GM18909 (cell line): ENCODE measurements around the gene SVIL.
A peak's percentile ranks its signal among the peaks of the same experiment; 100 is the strongest.
"Not testable (repeated sequence)": the region's sequence is repeated elsewhere in the genome, so short reads cannot be mapped to it uniquely, and the experiment has no call there.

Source experiments
- ATAC-seq: cut with Tn5 transposase; IDR thresholded peaks from one replicate; pipeline ENCODE4 v1.9.1; 2021; ENCODE audit warnings: mild to moderate bottlenecking; ENCODE audit not compliant: unreplicated experiment, poor library complexity

Gene SVIL

DNA sequence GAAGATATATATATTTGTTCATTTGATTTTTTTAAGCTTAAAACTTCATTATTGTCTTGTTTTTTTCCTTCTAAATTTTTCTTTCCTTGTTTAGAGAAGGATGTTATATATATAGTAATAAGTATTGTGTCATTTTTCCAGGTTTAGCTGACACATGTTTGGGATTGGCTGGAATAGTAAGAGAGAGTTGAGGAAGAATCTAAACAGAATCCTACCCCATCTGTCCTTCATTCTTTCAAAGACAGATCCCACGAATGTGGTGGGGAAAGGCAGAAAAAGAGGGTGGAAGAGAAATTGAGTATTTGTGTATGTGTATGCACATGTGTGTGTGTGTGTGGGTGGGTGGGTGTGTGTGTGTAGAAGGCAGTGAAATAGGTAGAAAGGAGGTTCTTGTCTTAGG is 132.4 kb downstream of the SVIL start:
- ATAC-seq: no peak

DNA sequence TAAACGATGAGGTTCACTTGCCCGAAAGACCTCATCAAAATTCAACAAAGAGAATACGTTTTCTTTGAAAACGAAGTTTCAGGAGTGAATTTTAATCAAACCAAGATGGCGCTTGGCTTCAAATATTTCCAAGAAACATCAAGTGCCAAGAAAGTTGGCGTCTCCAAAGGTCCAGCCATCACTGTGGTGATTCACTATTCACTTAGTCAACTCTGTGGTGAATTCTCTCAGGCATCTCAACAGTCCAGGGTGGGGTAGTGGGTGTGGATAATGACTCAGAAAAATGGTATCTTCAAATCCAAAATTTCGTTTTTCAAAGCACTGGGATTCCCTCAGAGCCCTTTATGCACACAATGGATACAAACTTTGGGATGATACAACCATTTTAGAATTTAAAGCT is 133.1 kb downstream of the SVIL start:
- ATAC-seq: no peak

DNA sequence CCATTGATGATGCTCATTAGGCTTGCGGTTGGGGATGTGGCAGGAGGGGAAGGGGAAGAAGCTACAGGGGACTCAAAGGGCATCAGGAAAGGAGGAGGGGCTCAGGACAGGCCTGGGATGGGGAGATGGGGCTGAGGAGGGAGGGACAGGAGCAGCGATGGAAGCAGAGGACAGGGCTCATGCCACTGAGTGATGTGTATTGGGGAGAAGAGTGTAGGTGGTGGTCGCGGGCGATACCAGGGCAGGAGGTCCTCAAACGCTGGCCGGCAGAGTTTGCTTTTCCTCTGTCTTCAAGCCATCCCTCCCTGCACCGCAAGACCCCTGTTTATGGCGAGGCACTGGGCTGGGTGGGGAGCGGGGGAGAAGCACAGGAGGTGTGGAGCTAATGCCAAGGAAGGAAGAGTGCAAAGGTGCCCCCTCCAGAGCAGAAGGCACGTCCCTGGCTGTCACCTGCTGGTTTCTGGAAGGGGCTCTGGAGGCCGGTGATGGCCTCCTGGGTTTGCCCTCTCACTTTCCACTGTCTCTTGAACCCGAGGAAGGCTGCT is 134.7 kb downstream of the SVIL start:
- ATAC-seq: no peak

DNA sequence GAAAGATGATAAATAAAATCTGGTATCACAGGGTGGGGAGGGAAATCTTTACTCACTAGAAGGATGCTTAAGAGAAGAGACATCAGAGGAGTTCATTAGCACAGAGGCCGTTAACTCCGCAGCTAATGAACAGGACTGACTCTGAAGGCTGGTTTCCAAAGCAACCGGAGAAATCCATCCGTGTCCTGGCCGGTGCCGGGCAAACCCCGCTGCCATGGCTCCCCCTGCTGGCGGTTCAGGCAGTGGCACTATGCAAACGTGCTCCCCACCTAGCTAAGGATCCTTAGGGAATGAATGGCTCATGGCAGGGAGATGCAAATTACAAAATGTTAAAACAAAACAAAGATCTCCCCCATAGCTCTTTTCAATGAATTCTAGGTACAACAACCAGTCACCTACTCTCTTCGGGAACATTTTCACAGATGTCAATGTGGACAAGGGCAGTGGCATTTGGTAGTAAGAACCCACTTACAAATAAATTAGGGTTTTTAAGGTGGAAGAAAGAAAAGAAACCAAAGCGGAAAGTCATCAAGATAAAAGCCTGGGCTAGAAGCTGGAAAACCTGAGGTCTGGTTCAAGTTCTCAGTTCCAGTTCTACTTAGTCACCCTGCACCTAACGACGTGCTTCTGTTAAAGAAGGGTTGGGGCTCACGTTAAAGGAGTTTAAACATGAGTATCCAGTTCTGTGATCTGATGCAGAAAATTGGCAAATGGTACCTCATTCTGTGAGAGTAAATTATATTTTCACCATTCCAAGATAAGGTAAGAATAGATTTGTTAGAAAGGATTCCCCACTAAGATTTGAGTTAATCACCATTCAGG is 138.2 kb downstream of the SVIL start:
- peak; percentile 72 for ATAC-seq

DNA sequence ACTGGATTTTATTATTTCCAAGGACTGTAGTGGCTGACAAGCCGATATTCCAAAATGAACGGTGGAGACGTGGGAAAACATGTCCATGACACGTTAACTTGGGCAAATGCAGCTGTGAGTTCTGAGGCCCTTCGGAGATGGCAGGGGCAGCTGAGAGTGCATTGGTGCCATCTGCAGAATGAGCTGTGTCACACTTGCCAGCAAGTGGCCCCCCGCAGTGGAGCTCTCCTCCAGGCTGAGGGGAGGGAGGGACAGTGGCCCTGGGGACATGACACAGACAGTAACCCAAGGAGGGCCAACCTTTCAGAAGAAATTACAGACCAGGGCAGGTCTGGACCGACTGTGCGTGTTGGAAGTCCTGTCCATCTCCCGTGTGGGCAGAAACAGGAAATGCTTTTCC is 139.4 kb downstream of the SVIL start:
- ATAC-seq: no peak

DNA sequence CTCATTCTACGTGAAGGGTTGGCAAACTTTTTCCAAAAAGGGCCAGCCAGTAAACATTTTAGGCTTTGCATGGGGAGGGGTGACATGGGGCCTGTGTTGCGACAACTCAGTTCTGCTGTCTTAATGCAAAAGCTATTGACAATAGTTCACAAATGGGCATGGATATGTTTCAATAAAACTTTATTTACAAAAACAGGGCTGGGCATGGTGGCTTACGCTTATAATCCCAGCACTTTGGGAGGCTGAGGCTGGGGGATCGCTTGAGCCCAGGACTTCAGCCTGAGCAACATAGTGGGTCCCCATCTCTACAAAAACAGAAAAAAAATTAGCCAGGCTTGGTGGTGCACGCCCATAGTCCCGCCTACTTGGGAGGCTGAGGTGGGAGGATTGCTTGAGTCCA is 141.1 kb downstream of the SVIL start:
- ATAC-seq: no peak

DNA sequence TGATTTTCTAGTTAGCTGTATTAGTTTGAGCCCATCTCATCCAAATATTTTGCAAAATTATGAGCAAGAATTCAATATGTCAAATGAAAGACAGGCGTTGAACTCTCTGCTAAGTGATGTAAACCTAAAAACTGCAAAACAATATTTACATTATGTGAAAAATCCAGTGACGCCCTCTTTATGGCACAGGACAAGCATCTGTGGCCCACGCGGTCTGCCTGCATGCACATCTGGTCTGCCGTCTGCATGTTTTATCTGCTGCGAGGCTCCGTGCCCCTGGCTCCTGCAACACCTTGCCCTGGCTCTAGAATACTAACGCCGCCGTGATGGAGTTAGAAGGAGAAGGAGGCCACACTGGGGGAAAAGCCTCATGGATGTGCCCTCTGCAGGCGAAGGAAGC is 142.0 kb downstream of the SVIL start:
- no peak for ATAC-seq

DNA sequence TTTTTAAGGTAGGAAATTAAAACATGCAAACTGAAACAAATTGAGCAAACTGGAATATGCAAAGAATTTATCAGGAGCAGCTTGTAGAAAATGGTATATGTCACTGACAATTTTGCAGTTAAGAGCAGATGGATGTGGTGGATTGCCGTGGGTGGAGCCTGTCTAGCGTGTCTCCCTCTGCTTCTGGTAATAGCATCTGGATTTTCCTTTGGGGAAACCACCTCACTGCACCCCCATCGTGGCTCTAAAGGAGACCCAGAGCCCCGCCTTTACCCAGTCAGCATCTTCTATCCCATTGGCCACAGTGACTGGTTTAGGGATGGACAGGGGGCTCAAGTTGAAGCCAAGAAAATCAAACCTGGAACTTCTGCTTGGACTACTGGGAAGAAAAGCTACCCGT is 142.9 kb downstream of the SVIL start:
- ATAC-seq: no peak

DNA sequence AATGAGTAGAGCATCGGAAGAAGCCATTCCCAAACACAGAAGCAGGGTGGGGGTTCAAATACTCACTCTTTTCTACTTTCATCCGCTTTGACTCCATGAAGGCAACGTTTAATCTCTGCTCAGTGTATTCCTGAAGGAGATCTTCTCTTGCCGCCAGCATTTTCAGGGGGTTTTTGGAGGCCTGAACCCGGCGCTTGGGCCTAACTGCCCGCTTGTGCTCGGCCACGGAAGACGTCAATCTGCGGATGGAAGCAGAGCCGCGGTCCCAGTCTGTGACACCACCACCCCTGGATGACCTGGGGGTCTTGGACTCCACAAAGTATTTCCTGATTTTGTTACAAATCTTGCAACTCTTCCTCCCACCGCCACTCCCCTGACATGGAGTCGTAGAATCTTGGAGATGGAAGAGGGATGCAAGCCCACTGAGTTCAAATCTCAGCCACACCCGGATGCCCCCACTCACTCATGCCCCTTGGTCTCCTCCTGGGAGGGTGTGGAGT is 143.9 kb downstream of the SVIL start:
- ATAC-seq: not testable (repeated sequence)

DNA sequence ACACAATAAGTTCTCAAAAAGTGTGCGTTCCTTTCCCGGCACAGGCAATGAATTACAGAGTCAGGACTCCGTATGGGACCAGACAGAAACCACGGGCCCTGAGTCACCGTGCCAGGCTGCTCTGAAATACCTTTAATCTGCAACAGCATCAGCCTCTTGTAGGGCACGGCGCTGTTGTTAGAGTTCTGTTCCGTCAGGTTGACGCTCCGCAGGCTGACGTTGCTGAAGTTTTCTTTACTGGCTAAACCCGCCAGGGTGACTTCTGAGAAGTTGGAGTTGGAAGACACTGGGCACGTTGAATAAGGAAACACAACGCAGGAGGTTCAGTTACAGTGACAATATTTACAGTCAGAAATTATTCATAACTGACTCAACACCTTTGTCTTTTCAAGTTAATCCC is 146.3 kb downstream of the SVIL start:
- ATAC-seq: not testable (repeated sequence)

DNA sequence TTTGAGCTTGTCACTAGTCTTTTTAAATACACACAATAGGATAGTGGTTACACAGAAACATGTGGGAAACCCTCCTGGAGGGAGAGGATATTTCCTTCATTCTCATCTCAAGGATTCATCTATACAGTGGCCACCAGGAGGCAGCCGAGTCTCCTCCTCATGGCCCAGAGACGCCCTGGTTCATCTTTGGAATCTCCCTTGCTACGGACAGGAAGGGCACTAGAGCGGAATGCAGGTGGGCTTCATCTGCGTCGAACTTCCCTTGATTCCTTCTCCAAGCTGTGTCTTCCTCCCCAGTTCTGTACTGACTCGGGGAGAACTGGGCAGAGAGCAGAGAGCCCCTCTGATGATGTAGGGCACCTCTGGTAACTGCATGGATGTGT is 146.9 kb downstream of the SVIL start:
- ATAC-seq: not testable (repeated sequence)

DNA sequence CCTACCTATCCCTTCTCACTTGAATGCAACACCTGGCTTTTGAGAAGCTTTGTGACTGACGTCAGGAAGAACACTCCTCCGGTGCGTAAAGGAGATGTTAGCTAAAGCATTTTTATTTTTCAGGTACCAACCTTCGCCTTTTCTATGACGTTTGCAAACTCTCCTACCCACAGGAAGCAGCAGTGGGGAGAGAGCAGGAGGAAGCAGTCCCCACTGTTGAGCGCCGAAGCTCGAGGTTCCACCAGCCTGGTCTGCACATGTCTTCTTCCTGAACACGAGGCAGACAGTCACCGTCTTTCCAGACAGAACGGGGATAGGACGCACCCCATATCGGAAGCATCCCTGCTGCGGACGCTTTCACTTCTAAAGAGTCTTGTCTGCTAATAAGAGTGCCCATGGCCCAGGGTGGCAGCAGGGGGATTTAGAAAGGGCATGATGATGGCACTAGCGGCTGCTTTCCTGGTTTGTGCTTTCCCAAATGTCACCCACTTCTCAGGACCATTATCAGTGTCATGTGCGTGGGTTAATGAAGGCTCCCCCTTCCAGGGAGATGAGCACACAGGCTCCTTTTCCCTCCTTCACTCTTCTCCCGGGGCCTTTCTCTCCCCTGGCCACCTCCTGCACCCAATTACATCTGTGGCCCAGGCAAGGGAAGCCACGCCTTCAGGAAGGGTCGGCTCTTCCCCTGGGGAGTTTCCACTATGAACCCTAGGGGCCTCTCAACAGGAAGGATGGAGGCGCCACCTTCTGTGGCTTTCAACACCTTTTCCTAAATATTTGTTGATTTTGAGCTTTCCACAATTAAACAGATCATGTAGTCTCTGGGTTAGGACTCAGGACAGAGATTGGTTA is 147.5 kb downstream of the SVIL start:
- ATAC-seq: not testable (repeated sequence)

DNA sequence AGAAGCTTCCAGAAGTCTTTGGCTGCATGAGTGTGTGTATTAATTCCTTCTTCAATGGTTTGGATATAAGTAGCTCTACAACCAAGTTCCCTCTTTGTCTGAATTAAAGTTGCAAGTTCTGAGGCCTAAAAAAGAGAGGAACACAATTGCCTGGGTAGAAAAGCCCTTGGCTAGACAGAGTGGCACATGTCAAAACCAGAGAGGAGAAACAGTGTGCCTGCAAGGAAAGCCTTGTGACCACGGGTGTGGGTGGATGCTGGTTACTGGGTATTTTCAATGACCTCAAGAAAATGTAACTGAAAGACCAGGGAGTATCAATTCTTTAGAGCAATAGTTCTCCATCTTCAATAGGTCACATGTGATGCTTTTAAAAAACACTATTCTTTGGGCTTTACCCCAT is 148.3 kb downstream of the SVIL start:
- no peak for ATAC-seq

DNA sequence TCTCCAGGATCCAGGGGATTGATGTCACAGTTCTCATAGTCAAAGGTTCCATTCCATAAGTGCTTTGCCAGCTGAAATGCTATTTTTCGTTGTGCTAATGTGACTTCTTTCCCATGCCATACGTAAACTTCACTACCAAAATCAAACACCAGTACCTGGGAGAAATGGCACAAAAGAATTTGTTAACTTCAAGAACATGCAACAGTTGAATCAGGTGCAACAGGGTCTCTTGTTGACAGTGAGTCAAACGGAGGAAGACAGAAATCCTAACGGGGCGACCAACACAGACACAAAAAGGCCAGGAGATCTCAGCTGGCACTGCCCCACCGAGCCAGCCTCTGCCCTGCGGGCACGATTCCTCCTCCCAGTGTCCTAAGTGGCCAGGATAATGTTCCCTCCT is 150.1 kb downstream of the SVIL start:
- not testable (repeated sequence) for ATAC-seq

DNA sequence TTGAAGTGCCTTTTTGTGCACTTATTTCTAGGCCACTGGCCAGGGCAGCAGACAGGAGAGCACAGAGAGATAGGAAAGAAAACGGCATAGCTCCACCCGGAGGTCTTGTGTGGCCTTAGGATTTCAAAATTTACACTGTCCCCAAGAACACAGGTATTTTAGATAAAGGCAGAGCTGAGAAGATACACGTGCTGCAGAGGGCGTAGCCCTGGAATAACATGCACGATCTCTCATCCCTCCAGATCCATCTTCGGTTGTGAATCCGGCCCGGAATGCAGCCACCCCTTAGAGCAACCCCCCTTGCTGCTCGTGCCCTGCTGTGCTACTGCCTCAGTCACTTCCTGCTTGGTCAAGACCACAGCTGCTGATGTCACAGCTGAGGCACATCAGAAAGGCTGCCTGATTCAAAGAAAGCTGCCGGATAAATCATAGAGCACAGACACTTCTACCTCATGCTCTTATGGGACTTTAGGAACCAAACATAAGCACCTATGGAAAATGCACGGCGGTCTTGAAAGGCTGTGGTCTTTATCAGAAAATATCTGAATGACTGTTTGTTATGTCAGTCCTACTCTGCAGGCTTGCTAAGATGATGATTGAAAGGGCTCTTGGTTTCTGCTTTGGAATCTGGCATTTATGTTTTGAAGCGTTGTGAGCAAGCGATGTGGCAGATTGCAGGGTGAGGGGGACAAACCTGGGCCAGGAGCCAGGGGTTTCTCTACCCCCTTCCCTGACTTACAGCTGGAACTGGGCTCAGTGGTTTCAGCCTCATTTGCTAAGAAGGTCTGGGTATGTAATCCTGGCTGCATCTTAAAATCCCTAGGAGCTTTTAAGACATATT is 152.0 kb downstream of the SVIL start:
- ATAC-seq: peak; percentile 47

DNA sequence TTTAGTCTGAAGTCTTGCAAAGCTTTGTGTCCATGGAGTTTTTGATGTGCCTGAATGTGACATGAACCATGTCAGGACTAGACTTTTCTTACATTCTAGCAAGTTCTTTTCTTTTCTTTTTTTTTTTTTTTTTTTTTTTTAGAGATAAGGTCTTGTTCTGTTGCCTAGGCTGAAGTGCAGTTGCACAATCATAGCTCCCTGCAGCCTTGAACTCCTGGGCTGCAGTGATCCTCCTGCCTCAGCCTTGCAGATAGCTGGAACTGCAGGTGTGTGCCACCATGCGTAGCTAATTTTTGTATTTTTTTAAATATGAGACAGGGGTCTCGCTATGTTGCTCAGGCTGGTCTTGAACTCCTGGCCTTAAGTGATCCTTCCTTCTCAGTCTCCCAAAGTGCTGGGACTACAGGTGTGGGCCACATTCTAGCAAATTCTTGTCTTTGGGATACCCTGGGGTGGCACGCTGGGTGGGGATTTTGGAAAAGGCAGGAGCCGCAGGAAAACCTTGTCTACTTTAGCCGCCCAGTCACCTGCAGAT is 152.8 kb downstream of the SVIL start:
- no peak for ATAC-seq

DNA sequence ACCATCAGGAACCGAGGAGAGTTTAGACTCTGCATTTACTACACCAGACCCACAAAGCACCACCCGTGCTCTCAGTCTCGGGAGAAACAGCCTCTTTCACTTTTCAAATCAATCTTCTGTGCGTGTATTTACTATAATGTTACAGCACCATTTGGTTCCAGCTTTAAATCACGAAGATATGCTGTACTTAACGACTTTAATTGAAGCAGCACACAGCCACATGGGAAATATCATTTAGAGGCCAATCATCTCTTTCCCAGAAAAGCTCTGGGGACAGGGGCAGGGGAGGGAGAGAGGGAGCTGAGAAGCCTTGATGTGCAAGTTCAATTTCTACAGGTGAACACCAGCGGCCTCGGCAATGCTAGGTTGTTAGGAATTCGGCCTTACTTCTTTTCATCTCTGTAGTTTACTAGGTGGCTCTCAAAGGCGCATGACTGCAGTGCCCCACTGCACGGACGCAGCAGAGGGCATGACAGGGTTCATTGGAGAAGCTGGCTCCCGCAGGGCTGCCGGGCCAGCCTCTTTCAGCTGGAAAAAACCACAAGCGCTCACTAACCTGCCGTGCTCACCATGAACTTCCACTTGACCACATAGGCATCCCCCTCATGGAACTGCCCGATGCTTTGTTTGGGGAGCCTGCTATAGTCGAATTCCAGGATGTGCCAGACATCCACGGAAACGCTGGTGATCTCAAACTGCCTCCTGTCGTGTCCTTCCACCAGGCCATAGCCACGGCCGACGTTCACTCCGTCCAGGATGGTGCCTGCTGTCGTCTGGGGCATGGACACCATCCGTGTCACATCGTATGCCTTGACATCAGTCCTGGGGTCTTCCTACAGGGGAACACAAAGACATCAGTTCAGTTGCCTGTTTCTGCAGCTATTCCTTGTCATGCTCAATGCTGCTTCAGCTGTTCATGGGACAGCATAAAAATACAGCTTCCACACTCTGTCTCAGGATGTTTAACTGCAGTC is 154.5 kb downstream of the SVIL start:
- no peak for ATAC-seq

DNA sequence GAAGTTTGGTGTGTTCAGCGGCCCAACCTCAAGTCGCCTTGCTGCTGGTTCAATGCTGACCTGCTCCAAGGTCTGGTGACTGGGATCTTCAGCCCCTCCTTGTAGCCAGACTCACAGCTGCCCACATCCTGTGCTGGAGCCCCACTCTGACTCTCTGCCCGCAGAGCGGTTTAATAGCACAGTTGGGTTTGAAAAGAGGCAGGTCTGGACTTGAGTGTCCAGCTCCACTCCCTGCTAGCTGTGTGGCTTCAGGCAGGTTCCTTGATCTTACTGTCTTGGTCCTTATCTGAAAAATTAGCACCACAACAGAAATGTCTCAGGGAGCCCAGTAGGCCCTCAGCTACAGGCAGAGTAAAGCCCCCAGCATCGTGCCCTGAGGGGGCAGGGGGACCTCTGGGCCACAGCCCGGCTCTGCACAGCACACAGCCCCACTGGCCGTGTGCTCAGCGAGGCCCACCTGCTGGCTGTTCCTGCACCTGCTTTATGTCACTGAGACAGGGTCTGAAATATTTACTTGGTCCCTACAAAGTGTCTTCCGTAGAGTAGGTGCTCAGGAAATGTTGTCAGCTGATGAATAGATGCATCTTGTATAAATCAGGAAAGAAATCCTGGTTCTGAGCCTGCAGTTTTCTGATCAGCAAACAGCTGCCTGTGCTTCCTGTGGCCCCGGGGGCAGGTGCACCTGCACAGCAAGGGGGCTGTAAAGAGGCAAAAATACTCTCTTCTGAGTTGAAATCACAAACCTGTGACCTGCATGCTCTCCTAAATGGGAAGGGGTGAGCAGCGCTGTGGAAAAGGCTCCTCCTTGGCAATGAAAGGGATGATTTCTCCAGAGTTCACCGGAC is 155.5 kb downstream of the SVIL start:
- no peak for ATAC-seq
